Kidney glomerular epithelial cell (primary cell): Measurements from ENCODE around the gene OR52D1.

Experiments used
- DNase-seq: peaks from one replicate; lab custom pipeline; 2025; lab: John Stamatoyannopoulos, UW

OR52D1 gene

DNA sequence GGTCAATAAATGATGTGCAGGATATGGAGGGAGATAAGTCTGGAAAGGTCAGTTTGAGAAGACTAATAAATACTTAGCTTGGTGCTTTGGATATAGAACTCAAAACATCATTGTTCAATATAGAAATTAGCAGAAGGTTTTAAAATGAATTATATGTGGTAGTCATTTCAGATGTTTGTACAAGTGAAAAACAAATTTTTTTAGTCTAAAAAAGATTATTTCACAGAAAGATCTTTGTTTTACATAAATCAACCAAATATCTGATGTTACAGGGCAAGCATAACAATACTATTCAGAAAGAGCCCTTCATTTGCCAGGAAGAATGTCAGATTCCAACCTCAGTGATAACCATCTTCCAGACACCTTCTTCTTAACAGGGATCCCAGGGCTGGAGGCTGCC, at the start of gene OR52D1:
Gene OR52D1 (plus strand): TSS at position 301 of the 400 bp plus-strand sequence. CDS start 22 bp downstream, at position 323.
- no peak for DNase-seq

DNA sequence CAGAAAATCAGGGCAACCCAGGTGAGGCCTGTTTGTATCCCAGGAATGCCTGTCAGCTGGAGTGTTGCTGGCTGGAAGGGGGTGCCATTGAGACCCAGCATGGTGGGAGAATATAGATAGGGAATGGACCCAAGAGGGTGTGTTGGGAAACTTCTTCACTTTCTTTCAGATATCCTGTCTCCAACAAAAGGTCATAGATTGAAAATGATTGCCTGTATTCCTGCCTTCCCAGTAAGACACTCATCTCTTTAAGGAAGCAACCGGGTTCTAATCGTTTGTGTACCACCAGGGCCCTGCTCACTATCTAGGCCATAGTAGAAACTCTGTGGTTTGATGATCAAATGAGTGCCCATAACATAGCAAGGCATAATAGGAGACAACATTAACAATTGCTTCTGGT, 47.1 kb upstream of the OR52D1 start, which contains the start of gene OR51I1:
Gene OR51I1 (minus strand): TSS at position 101 of the 400 bp plus-strand sequence. CDS start 0 bp downstream, at position 101.
- DNase-seq = no peak

DNA sequence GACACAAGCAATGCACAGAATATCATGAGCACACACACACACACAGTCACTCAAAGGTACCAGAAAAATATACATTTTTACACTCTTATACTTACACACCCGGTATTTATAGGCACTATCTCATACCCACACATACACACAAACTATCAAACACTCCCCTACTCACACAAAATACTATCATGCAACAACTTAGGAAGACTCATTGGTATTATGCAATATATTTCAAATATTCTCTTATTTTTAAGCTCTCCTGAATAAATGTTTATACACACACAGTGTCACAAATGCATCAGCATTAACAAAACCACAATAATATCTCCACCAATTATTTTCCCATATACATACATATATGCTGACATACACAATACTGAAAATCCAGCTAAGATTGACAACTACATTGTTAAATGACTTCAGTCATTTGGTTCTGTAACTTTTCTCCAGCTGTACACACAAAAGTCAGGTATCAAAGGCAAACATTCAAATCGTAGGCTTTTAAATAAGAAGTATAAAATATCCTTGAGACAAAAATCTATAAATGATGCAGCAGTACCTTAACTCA, 44.6 kb upstream of the OR52D1 start:
- no peak for DNase-seq

DNA sequence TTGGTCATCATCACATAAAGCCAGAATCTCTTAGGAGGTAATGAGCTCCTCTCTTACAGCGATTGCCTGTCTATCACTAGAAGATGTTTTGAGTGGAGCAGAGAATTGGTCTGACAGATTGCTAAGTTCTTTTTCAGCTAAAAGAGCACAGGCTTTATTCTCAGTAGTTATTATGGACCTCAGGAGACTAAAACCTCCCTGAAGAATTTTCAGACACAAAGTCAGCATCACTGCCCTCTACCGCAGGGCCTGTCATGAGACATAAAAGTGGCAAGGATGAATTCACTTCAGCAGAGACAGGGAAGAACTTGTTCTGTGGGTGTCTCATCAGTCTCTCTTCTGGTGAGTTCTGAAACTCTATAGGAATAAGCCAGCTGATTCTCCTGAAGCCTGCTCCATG, 39.5 kb upstream of the OR52D1 start, which contains the start of gene OR51I2:
Gene OR51I2 (plus strand): TSS at position 301 of the 400 bp plus-strand sequence. CDS start 4,166 bp downstream, outside the sequence.
- DNase-seq = no peak

DNA sequence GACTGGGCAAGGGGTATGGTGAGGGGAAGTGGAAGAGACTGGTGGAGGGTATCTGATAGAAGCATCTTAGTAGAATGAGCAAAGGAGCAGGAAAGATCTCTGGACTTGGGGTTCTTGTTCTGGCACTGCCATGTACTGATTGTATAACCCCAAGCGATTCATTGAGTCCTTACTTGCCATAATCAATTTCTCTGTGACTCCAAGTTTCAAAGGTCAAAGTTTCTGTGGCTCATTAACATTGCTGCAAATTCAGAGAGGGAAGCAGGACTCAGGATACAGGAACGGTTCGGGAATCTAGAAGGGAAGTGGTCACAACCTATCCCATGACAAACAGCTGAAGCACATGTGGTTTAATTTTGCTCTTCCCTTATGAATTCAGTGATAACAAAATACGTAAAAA, 39.1 kb upstream of the OR52D1 start:
- DNase-seq = no peak

DNA sequence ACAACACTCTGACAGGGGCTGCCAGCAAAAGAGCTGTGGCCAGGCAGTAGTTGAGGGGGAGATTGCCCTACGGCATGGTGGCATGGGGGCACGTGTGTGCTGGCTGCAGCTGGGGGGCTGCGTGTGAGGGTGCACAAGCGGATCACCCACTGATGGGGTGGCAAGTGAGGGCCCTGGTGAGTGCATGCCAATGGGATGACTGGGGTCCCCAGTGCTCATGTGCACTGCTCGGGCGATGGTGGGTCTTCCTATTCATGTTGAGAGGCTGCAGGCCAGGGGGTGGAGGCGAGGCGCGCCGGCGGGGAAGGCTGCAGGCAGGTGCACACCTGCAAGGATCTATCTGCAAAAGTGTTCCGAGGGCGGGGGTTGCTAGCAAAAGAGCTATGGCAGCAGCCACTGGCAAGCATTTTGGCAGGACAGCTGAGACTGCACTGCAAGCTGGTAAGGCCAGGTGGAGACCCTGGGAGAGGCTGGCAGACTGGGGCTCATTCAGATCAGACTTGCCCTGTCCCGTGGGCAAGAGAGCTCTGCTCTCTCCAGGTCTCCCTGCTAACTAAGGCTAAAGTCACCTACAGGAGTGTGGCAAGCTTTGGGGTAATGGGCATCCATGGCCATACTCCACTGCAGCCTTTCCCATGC, 27.4 kb upstream of the OR52D1 start:
- no peak for DNase-seq

DNA sequence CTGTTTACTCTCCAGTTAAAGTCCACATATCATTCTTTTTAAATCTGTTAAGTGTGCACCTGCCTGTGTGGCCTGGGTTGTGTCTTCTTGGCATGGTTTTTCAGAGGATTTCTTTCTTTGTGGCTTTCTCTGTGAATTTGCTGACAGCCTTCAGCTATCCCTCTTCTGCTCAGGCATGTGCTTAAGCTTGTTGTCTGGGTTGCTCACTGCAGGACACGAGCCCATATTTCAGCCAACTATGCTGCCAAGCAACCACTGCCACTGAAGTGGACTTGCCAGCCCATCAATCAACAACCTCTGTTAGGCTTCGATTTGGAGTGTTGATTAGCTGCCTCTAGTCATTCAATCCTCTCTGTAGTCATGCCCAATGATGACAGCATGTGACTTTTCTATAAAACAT, 21.0 kb upstream of the OR52D1 start:
- DNase-seq = no peak

DNA sequence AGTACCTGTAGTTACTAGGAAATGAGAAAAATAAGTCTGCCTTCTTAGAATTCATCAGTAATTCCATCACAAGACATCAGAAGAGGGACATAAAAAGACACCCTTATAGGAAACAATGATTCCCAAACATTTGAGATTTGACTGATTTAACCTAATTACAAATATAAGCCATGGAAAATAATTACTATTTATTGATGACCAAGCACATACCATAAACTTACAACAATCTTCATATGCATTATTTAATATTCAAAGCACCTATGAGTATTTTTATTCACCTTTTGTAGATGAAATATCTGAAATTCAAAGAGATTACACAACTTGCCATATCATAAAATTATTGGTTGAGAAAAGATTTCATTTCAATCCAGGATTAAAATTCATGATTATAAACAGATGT, 14.6 kb upstream of the OR52D1 start:
- no peak for DNase-seq

DNA sequence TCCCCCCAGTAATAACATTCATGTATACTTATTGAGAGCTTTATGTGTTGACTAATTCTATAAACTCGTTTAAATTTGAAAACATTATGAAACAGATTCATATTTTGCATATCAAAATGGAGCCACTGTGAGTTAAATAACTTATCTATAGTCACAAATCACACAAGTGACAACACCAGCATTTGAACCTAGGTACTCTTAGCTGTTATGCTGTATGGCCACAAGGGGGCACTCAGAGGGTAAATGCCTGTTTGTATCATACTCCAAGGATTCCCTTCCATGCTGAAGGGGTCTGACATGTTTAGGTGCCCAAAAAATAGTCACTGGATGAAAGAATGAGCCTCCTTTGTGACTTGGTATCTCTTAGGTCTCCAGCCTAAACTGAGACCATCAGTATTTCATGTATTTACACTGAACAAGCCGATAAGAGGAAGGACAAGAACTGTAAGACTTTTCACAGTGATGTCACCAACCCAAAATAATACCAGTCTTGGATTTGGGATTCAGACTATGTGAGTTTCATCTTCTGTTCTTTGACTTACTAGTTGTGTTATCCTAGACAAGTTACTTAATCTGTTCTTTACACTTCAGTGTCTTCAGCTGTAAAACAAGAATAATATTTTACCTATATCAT, 12.2 kb upstream of the OR52D1 start:
- DNase-seq = peak; percentile 43

DNA sequence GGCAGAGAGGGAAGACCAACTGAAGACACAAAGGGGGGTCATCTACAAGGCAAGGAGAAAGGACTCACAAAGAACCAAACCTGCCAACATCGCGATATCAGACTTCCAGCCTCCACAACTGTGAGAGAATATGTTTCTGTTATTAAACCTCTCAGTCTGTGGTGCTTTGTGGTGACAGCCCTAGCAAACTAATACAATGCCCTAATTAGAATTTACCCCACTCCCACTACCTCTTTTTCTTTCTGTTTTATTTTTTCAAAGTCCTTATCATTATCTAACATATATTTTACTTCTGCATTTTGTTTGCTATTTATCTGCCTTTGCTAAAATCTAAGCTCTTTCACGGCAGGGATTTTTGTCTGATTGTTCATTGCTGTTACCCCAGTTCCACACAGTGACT, 2.5 kb upstream of the OR52D1 start:
- DNase-seq = no peak

DNA sequence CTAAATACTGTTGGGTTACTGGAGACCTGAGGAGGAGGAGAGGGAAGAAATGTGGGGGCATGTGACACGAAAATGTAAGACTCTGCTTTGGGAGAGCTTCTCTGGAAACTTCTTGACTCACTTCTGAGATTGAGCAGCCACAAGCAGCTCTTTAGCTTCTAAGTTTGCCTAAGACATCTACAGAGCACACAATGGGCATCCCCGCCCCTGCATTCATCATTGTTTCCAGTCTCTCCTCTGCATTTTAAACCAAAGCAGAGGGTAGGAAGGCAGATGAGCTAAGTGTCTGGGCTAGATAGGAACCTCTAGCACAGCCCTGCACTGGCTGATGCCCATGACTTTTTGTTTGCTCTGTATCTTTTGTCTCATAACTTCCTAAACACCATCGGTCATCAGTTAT, 2.1 kb upstream of the OR52D1 start:
- DNase-seq = no peak

DNA sequence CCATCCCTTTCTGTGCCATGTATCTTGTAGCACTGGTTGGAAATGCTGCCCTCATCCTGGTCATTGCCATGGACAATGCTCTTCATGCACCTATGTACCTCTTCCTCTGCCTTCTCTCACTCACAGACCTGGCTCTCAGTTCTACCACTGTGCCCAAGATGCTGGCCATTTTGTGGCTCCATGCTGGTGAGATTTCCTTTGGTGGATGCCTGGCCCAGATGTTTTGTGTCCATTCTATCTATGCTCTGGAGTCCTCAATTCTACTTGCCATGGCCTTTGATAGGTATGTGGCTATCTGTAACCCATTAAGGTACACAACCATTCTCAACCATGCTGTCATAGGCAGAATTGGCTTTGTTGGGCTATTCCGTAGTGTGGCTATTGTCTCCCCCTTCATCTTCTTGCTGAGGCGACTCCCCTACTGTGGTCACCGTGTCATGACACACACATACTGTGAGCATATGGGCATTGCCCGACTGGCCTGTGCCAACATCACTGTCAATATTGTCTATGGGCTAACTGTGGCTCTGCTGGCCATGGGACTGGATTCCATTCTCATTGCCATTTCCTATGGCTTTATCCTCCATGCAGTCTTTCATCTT, 414 bp downstream of the OR52D1 start:
- no peak for DNase-seq

DNA sequence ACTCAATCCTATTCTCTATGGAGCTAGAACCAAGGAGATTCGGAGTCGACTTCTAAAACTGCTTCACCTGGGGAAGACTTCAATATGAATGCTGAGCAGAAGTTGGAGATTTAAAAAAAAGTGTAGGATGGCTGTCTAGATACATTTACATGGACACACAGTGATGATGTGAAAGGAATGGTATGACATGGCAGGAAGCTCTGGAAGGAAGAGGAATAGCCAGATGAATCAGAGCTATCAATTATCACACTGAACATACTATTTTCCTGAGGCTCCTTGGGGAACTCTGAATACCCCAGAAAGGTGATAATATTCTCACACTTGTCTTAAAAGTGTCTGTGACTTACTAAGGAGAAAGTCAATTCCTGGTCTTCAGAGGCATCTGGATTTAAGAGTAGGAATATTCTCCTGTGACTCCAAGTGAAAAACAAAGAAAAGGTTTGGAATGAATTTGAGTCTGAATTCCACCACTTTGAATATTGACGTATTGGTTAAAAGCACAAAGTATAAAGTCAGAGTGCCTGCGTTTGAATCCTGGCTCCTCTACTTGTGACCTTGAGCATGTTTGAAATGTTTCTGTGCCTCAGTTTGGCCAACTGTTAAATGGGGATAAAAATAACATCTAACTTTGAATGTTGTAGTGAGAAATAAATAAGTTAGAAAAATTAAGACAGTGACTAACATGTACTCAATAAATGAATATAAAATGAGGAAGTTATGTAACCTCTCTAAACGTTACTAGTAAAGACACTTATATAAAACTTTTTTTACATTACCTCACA, 1.3 kb downstream of the OR52D1 start:
- no peak for DNase-seq

DNA sequence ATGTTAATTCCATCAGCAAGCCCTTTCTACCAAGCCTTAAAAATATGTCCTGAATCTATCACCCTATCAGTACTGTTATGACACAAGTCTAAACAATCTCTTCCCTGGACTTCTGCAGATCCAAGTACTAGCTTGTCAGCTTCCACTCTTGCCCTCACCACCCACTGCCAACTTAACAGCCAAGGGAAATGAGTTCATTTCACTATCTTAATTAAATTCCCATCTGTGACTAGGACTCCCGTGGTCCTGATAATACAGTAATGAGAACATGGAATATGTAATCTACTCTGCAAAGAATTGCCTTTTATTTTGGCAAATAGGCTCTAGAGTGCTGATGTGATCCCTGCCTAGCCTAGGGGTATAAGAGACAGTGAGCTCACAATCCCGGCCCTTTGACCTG, 11.2 kb downstream of the OR52D1 start:
- no peak for DNase-seq

DNA sequence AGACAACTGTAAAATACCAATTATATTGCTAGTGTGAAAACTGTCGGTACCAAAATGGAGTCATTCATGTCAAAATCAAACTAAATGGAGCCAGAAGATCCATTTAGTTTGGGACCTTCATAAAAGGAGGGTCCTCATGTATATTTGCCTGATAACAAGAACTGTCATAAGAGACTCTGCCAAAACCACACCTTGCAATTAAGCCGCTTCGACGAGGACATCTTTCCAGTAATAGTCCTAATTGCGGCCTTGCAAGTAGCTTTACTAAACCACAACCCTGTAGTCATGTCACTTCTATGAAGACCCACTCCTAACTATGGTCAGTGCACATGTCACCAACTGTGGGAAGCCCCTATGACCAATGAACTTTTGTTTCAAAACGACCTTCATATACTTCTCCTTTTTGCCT, 11.9 kb downstream of the OR52D1 start:
- DNase-seq = no peak

DNA sequence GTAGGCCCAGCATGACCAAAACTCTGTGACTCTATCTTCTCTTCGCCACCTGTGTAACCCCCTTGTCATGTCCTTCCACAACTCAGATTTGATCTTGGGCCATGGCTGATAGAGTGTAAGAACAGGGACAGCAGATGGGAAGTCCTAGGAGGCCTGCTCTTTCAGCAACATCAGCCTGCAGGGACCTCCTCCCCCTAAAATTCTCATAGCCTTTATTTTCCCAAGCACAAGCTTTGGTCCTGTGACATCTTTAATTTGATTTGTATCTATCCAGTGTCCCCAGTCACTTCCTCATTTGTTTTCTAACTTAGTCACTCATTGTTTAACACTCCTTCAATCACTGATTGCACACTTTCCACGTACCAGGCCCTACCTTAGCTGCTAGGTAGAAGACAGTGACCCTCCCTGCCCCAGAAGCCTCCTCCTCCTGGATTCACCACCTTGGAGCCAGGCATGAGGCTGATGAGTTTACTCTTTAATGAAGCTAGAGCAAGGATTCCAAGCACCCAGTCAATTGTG, 16.0 kb downstream of the OR52D1 start:
- peak; percentile 25 for DNase-seq

DNA sequence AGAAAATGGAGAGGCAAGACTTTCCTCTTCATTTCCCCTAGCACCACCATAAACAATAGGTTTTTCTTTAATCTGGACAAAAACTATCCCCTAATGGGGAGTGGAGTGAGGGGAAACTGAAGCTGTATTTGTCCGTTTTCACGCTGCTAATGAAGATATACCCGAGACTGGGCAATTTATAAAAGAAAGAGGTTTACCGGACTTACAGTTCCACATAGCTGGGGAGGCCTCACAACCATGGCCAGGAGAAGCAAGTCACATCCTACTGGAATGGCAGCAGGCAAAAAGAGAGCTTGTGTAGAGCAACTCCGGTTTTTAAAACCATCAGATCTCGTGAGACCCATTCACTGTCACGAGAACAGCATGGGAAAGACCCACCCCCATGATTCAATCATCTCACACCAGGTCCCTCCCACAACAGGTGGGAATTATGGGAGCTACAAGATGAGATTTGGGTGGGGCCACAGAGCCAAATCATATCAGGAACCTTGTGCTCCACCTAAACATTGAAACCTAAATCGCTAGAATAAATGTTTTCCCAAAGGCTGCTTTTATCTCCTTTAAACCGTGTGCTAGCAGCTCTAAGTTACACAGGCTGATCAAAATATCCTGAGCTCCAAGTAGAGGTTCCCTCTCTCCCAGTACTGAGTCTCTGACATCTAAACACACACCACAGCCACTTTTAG, 17.0 kb downstream of the OR52D1 start:
- DNase-seq = no peak

DNA sequence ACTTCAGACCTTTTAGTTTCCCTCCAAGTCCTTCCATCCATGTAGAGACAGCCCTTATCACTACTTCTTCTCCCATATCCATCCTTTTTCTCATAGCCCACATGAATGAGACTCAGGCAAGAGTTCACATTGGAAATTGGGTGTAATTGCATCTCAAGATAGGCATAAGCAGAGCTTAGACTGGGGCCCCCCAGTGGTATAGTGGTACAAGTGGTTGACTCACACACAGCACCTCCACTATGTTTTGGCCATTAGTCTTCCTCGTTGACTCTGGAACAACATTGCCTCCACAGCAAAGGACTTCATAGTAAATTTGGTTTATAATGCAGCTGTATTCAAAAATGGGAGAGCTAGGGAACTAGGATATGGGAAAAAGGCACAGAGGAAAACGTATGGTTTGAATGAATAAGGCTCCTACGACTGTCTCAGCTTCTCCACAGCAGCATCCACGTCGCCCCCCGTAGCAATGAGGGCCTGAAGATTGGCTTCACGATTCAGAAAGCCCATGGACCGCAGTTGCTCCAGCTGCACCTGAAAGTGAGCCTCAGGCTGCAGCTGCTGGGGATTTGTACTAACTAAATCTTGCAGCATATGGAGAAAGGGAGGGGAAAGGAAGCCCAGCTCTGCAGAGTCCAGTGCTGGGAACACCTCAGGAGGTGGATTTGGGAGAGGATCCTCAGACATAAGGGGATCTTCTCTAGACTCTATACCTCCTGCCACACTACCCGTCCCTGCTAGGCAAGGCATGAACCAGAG, 18.9 kb downstream of the OR52D1 start:
- no peak for DNase-seq

DNA sequence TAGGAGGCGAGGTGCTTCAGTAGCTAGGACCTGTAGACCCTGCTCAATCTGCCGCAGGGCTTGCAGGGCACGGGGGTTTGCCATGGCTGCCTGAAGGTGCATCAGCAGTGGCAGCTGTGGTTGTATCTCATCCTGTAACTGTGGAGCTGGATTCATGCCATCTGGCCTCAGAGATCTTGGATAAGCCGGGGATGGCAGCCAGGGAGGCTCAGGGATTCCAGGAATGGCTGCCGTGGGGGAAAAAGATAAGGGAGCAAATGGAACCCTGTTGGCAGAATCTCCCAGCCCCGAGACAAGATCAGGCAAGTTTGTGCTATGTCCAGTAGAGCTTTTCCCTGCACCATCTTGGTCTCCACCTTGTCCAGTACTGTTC, 19.4 kb downstream of the OR52D1 start:
- DNase-seq = no peak

DNA sequence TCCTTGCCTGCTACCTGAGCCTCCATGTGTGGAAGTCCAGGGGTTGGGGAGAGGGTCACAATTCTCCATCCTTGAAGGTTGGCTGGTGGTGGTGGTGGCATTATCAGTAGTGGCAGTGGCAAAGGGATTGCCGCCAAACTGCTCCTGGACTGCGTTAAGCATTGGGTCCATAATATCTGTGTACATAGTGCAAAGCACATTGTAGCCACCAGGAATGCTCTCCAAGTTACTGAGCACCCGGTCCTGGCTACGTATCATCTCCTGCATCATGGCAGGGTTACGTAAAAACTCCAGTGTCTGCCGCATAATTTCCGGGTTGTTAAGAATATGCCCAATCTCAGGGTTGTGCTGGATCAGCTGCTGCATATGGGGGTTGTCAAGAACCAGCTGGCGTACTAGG, 20.1 kb downstream of the OR52D1 start:
- no peak for DNase-seq

DNA sequence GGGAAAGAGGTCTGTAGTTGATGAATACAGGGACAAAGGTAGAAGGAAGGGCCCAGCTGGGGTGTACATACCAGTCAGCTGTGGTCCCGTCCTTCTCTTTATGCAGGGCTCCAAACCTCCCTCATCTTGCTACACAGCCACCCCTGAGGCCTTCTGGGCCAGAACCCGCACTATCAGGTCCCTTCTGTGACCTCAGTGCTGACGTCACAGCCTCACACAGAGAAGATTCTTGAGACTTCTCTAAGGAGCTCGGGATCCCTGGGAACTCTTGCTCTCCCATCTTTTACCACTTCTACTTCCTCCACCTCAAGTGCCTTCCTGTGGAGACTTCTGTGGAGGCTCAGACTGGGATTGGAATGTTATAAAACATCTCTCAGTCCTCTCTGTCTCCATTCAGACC, 21.3 kb downstream of the OR52D1 start, which contains the start of gene UBQLN3:
Gene UBQLN3 (minus strand): TSS at position 155 of the 400 bp plus-strand sequence. CDS start 399 bp downstream, outside the sequence.
- DNase-seq = no peak
